Measurements from ENCODE around the gene TBCB. TPM values are rescaled to one million over a fixed set of nuclear protein-coding genes. Genes with fewer than 3 reads are reported as not detected.
A peak's percentile ranks its signal among the peaks of the same experiment; 100 is the strongest.

The TBCB gene
- total and polyA plus RNA-seq, 9 of the 15 experiments (the other 6 are each of a cell fraction or from before 2014, with no cell fraction given): 3.5 to 115 (median 58.9) TPM

GRCh38 chr19:36092566-36092965 is 22.7 kb upstream of the TBCB start:
- FAIRE-seq: no peak
- no peaks in the 10 kb centered on the region for H3K9me3 ChIP-seq (replicated peaks; ENCODE audit: control insufficient read depth, insufficient read depth, low read depth, low read length)
- H4K20me1 ChIP-seq (replicated peaks; ENCODE audit: control insufficient read depth, insufficient read depth, low read length): no peaks in the 10 kb centered on the region
- no peak overlapping the region for H3K27ac ChIP-seq (ENCODE audit: extremely low read depth, low read depth, low read length)
- no peak for ATAC-seq
- WGBS (ENCODE audit: insufficient coverage, low coverage, missing lambda C conversion rate): 96% methylated on average over 7 of the region's 7 CpGs
- no peak overlapping the region; a peak in 1 of 4 replicates for H3K9ac ChIP-seq (ENCODE audit: insufficient read depth in 1 of 2, low read depth in 2 of 2, low read length in 2 of 2)
- DNase-seq (ENCODE audit: extremely low read depth in 1 of 4, low spot score in 3 of 4): no peak
- no peak for TF ChIP-seq TFAP4 (CRISPR knock-in tag; IDR thresholded peaks at IDR 0.05; ENCODE audit: borderline replicate concordance)
- TF ChIP-seq RBFOX2 (IDR thresholded peaks at IDR 0.05; ENCODE audit: low read depth, low read length): 0 out of 2 replicates have a peak, but pooled peaks have one; percentile 16
- peak; percentile 21; the same call in 1 of the 2 replicates for TF ChIP-seq POLR2G (IDR thresholded peaks at IDR 0.05; ENCODE audit: low read depth, low read length)
- no peak for TF ChIP-seq JUNB (CRISPR knock-in tag; conservative IDR thresholded peaks at IDR 0.05)
- TF ChIP-seq GABPA (tag; conservative IDR thresholded peaks at IDR 0.05; ENCODE audit: low read depth): no peak
- TF ChIP-seq ZBTB34 (CRISPR knock-in tag; IDR thresholded peaks at IDR 0.05): no peak
- TF ChIP-seq MYC (IDR thresholded peaks at IDR 0.05; ENCODE audit: low read depth, low read length): no peak
- no peak for TF ChIP-seq MYC (CRISPR knock-in tag; IDR thresholded peaks at IDR 0.05; ENCODE audit: borderline replicate concordance, low read depth)
- BruUV-seq (replicated peaks): no TSS peak
- no peaks in the 10 kb centered on the region for H3K4me1 ChIP-seq (replicated peaks in 1 of 2; ENCODE audit: control insufficient read depth in 2 of 2, insufficient read depth in 2 of 2, low read length in 2 of 2)
- CTCF ChIA-PET (ENCODE audit: low intra/inter-chr PET ratio): no interaction called here
- H3K9me1 ChIP-seq (ENCODE audit: control insufficient read depth, insufficient read depth, low read length): peaks cover 2% of the 10 kb centered on the region
- POLR2A ChIA-PET: interaction anchor here (0.6 to 0.7 kb wide), 2 partner anchors 10 to 20 kb away, joined by 3 read pairs; no protein-coding TSS in a partner anchor
- intact Hi-C loops (cut with micrococcal nuclease): no loop called here
- H3K4me2 ChIP-seq (ENCODE audit: insufficient read depth, low read length): no peak overlapping the region
- no peaks in the 10 kb centered on the region for H3K79me2 ChIP-seq (ENCODE audit: control insufficient read depth, insufficient read depth, low read length)
- H3K4me3 ChIP-seq: no peak overlapping the region
- peaks cover 85% of the 10 kb centered on the region for H3K36me3 ChIP-seq (ENCODE audit: control insufficient read depth, insufficient read depth, low read length)
- no peaks in the 10 kb centered on the region for H3K27me3 ChIP-seq (ENCODE audit: control insufficient read depth in 2 of 2, insufficient read depth in 2 of 2, low read length in 2 of 2)
- in situ Hi-C loops (cut with MboI): no loop called here
- no peak overlapping the region for H2AFZ ChIP-seq (ENCODE audit: low read depth, low read length)

Data from K562 (cell line).